Putamen (tissue), 1 donor: ENCODE measurements around the gene EPB41.
"Not testable (repeated sequence)": the region's sequence is repeated elsewhere in the genome, so short reads cannot be mapped to it uniquely, and the experiment has no call there.

ENCODE experiments used
- DNase-seq: peaks from one replicate; pipeline ENCODE4 v3.0.0-alpha.2; 2016; ENCODE audit warnings: low spot score

EPB41 gene

DNA sequence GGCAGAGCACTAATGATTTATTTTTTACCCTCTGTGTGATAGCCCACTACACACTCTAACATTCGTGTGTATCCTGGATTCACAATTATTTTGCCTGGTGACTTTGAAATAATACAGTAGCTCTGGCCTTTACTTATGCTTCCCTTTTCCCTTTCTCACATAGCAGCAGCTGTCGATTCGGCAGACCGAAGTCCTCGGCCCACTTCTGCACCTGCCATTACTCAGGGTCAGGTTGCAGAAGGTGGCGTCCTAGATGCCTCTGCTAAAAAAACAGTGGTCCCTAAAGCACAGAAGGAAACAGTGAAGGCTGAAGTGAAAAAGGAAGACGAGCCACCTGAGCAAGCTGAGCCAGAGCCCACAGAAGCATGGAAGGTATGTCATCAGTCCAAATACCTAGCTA lies 138.6 kb downstream of the EPB41 start:
- DNase-seq: no peak

DNA sequence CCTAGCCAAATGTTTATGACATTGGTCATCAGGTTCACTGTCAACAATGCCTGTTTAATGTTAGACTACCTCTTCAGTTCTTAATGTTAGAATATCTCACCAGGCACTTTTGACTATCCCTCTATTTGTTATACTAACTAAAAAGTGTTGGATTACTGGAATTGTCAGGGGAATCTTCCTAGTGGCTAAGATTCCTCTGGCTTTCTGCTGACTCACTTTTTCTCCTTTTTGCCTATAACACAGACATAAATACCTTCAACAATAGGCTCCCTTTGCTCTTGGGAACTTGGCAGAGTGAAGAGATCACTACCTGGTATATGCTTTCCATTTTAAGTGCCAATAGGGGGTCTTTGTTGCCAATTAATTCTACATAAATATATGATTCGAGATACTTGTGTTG lies 140.8 kb downstream of the EPB41 start:
- DNase-seq: no peak

DNA sequence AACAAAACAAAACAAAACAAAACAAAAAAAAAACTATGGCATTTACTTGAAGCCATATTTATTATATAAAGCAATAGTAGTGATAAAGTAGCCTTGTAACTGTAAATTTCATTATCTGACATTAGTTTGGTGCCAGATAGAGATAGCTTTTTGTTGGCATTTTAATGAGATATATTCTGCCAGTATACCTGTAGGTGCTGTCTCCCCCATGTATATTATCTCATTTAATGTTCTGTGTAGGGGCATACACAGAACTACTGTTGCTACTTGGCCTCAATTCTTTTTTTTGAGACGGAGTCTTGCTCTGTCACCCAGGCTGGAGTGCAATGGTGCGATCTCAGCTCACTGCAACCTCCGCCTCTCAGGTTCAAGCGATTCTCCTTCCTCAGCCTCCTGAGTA lies 141.9 kb downstream of the EPB41 start:
- no peak for DNase-seq

DNA sequence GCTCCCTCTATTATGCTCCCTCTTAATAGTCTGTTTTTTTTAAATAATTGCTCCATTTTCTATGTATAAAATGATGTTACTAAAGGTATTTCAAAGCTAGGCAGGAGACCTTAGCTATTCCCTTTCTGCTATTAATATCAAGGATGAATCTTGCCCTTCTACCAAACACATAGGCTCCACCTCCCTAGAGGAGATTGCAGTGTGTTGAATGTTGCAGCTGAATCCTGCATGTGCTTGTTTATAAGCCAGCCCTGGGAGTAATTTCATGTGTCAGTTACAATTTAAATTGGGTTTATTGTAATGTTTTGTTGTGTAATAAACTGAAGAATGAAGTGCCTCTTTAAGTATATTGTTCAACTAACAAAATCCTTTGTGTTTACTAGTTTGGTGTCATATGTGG lies 143.3 kb downstream of the EPB41 start:
- no peak for DNase-seq

GRCh38 chr1:29062157-29062942 lies 148.0 kb downstream of the EPB41 start:
- peak; percentile 81 for DNase-seq

- DNase-seq: no peak
Observed at GRCh38 chr1:29064064-29064463, 149.7 kb downstream of the EPB41 start.

DNA sequence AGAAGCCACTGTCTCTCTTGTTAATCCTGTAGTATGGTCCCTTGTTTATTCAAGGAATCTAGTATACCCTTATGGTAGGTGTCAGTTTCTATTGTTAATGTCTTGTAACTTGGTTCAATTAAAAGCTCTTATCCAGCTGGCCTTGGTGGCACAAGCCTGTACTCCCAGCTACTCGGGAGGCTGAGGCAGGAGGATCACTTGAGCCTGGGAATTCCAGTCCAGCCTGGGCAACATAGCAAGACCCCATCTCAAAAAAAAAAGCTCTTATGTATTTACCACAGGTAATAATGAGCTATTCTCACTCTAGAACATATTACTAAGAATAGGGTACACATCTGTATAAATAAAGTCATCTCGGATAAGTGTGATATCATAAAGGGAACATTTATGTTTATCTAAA lies 162.8 kb downstream of the EPB41 start:
- DNase-seq: no peak

DNA sequence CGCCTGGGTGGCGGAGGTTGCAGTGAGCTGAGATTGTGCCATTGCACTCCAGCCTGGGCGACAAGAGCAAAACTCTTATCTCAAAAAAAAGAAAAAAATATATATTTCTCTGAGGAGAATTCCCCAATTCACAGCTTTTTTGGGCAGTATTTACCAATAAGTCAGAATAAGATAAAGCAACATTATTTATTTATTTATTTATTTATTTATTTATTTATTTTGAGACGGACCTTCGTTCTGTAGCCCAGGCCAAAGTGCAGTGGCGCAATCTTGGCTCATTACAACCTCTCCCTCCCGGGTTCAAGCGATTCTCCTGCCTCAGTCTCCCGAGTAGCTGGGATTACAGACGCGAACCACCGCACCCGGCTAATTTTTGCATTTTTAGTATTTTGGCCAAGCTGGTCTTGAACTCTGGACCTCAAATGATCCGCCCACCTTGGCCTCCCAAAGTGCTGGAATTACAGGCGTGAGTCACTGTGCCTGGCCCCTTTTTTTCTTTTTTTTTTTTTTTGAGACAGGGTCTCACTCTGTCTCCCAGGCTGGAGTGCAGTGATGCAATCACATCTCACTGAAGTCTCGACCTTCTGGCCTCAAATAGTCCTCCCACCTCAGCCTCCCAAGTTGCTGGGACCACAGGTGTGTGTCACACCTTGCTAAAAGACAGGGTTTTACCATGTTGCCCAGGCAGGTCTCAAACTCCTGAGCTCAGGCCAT lies 165.7 kb downstream of the EPB41 start:
- DNase-seq: not testable (repeated sequence)

DNA sequence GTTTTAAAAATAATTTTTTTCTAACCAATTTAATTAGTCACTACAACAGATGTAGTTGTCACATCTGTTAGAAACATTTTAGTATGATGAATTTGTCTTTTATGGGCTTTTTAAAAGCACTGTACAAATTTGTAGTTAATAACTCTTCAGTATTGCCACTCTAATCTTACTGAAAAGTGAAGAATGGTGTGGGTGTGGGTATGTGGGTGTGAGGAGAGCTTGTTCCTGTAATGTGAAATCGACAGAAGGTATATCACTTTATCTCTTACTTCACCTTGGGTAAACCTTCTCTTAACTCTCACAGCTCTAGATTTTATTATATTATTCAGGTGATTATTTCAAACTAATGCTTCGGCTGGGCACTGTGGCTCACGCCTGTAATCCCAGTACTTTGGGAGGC lies 166.8 kb downstream of the EPB41 start:
- DNase-seq: peak; percentile 65

DNA sequence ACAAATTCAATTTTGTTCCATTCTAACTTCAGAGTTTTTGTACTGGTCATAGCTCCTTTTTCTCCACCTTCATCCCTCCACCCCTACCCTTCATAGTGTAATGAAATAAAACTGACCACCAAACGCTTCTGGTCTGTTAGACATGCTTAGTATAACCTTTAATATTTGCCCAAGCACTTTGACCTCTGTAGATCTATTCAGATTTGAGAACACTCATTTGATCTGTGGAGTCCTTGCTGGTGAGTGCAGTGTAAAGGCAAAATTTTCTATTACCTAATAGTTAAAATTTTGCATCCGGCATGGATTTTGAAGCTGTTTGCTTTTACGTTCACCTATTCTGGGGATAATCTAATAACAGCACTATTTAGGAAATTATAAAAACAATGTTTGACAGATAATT lies 168.2 kb downstream of the EPB41 start:
- no peak for DNase-seq

GRCh38 chr1:29083317-29084195 lies 169.2 kb downstream of the EPB41 start:
- no peak for DNase-seq

- no peak for DNase-seq
Observed at GRCh38 chr1:29084196-29084521, 169.8 kb downstream of the EPB41 start.

GRCh38 chr1:29090937-29091618 lies 176.7 kb downstream of the EPB41 start:
- no peak for DNase-seq

DNA sequence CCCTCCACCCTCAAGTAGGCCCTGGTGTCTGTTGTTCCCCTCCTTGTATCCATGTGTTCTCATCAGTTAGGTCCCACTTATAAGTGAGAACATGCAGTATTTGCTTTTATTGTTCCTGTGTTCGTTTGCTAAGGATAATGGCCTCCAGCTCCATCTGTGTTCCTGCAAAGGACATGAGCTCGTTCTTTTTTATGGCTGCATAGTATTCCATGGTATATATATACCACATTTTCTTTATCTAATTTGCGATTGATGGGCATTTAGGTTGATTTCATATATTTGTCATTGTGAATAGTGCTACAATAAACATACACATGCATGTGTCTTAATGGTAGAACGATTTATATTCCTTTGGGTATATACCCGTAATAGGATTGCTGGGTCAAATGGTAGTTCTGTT lies 178.3 kb downstream of the EPB41 start:
- not testable (repeated sequence) for DNase-seq

DNA sequence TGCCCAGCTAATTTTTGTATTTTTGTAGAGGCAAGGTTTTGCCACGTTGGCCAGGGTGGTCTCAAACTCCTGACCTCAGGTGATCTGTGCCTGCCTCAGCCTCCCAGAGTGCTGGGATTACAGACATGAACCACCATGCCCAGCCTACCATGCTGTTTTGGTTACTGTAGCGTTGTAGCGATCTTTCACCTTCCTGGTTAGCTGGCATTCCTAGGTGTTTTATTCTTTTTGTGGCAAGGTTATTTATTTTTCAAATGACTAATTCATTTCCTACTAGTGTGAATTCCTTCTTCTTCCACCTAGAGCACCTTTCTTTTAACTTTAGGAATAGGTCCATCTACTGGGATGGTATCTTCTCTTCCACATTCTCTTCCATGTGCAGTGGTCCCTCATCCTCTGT lies 180.1 kb downstream of the EPB41 start:
- no peak for DNase-seq

DNA sequence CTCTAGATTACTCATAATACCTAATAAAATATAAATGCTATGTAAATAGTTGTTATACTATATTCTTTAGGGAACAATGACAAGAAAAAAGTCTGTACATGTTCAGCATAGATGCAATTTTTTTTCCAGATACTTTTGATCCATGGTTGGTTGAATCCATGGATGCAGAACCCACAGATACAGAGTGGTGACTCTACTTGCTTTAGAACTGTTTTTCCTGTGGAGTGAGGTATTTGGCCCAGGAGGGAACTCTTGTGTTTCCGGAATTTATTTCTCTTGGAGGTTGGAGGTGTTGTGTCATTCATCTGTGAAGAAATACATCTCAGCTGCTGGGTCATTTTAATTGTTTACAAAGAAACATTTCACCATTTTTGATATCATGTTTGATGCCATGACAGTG lies 180.6 kb downstream of the EPB41 start:
- no peak for DNase-seq

- DNase-seq: no peak
Observed at GRCh38 chr1:29096231-29096886, 182.0 kb downstream of the EPB41 start.

DNA sequence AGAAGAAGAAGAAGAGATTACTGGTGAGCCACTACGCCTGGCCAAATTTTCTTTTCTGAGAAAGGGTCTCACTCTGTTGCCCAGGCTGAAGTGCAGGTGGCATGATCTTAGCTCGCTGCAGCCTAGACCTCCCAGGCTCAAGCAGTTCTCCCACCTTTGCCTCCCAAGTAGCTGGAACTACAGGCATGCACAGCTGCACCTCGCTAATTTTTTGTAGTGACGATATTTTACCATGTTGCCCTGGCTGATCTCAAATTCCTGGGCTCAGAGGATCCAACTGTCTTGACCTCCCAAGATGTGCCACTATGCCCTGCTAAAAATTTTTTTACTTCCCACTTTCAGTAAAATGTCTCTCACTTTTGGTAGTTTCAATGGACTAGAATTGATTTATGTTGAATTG lies 184.9 kb downstream of the EPB41 start:
- no peak for DNase-seq

- DNase-seq: no peak
Observed at GRCh38 chr1:29100487-29100886, 186.1 kb downstream of the EPB41 start.

DNA sequence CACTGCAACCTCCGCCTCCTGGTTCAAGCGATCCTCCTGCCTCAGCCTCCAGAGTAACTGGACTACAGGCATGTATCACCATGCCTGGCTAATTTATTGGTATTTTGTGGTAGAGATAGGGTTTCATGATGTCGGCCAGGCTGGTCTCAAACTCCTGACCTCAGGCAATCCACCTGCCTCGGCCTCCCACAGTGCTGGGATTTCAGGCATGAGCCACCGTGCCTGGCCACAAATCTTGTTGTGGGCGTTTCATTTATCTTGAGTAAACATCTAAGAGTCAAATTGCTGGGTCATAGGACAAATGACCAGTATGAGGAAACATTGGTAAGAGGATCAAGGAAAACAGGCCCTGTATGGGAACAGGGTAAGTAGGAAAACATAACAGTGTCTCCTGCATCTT lies 191.5 kb downstream of the EPB41 start:
- DNase-seq: no peak

DNA sequence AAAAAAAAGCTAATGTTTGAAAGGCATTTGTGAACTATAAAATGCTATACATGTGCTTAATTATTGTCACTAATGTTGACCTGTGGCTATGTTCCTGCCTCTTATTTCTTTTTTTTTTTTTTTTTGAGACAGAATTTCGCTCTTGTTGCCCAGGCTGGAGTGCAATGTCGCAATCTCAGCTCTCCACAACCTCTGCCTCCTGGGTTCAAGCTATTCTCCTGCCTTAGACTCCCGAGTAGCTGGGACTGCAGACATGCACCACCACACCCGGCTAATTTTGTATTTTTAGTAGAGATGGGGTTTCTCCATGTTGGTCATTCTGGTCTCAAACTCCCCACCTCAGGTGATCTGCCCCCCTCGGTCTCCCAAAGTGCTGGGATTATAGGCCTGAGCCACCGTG lies 193.7 kb downstream of the EPB41 start:
- not testable (repeated sequence) for DNase-seq
